Keratinocyte (primary cell): ENCODE results near the gene OR2A42.
"Not testable (repeated sequence)": the region's sequence is repeated elsewhere in the genome, so short reads cannot be mapped to it uniquely, and the experiment has no call there.

Experiments used
- CTCF ChIP-seq, 3 experiments: IDR thresholded peaks in 1 of 3; conservative IDR thresholded peaks in 1 of 3; optimal IDR thresholded peaks in 1 of 3; 2 replicates in 2 of 3; 3 replicates in 1 of 3; pipeline versions ENCODE3 to v1.5.1; 2011; ENCODE audit warnings: low read length in 3 of 3, mild to moderate bottlenecking in 3 of 3, moderate library complexity in 2 of 3, control low read depth in 1 of 3, inconsistent platforms in 1 of 3; ENCODE audit not compliant: insufficient read depth in 2 of 3; ENCODE audit errors: extremely low read depth in 1 of 3
- EZH2 ChIP-seq: IDR thresholded peaks from one replicate; pipeline ENCODE4 v1.6.1; 2012; ENCODE audit warnings: inconsistent platforms, mild to moderate bottlenecking, low read length, moderate library complexity

DNA sequence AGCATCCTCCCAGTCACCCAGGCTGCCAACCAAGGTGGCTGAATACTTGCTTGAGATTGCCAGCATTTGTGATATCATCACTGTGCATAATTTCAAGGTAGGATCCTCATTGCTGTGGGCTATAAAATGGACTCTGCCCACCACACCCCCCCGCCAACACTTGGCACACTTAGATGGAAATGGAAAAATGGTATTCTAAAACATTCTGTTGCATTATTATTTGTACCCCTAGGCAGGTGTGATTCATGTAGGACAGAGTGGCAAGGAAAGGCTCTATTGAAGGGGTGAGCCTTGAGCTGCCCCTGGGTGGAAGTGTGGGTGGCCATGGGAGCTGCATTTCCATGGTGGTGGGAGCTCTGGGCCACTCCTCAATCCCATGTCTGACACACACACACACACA is 20.8 kb downstream of the OR2A42 start:
- TF ChIP-seq CTCF (optimal IDR thresholded peaks at IDR 0.05 in 1 of 3, IDR thresholded peaks at IDR 0.05 in 1 of 3, conservative IDR thresholded peaks at IDR 0.05 in 1 of 3; ENCODE audit: extremely low read depth in 1 of 3, insufficient read depth in 2 of 3, low read length in 3 of 3); EZH2: not testable (repeated sequence)
